HAP-1 (cell line): Measurements from ENCODE around the gene CISD1.

Experiments
- DNase-seq, 2 experiments: peaks; one replicate each; pipeline ENCODE4 v3.0.0-alpha.2; 2016 to 2020; ENCODE audit warnings: low spot score in 2 of 2
- H3K27me3 ChIP-seq: fragments of 250-450 bp; sonication (Bioruptor Pico); 2 replicates; pipeline ENCODE4 v1.5.1; 2020; ENCODE audit warnings: low read depth, mild to moderate bottlenecking, moderate library complexity
- H3K36me3 ChIP-seq: fragments of 250-450 bp; sonication (Bioruptor Pico); replicated peaks from 2 replicates; pipeline ENCODE4 v1.5.1; 2020; ENCODE audit warnings: mild to moderate bottlenecking
- H3K4me1 ChIP-seq: fragments of 250-450 bp; sonication (Bioruptor Pico); 2 replicates; pipeline ENCODE4 v1.5.1; 2020; ENCODE audit warnings: mild to moderate bottlenecking
- H3K4me3 ChIP-seq: fragments of 250-450 bp; sonication (Bioruptor Pico); 2 replicates; pipeline ENCODE4 v1.5.1; 2020; ENCODE audit warnings: mild to moderate bottlenecking, moderate library complexity
- H3K9me3 ChIP-seq: fragments of 250-450 bp; sonication (Bioruptor Pico); 2 replicates; pipeline ENCODE4 v1.5.1; 2020; ENCODE audit warnings: mild to moderate bottlenecking, moderate library complexity
- in situ Hi-C: fragments of 300-500 bp; cut with MboI; formaldehyde crosslinking; loops from 3 replicates; pipeline ENCODE4 v1.14.3; 2020; ENCODE audit warnings: low sequenced_read_pairs, inconsistent platforms, mixed read lengths

The CISD1 gene

DNA sequence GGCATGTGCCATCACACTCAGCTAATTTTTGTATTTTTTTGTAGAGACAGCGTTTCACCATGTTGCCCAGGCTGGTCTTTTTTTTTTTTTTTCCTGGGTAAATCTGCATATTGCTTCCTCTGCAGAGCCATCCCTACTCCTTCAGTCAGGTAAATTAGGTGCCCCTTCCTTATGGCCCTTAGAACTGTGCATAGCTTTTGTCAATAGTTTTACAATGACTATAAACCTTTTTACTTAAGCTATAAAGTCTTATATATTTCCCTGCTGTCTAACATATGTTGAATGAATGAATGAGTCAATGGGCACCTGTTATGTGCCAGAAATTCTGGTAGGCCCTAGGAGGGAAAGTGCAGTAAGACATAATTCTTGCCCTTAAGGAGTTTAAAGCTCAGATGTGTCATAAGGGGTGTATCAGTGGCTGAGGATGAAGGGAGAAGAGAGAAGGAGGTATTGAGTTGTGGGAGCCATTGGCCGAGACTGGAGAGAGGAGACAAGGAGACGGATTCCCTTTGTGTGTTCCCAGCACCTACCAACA is 35.2 kb downstream of the CISD1 start:
- no peaks in the 10 kb centered on the region for H3K9me3 ChIP-seq
- H3K4me1 ChIP-seq: peaks cover 7% of the 10 kb centered on the region
- H3K4me3 ChIP-seq: no peak overlapping the region
- in situ Hi-C loops: loop anchor here (10.0 kb wide), 1 partner anchor 81 kb away; the partner anchor contains the start of gene TFAM
- no peaks in the 10 kb centered on the region for H3K36me3 ChIP-seq
- H3K27me3 ChIP-seq: no peaks in the 10 kb centered on the region
- no peak for DNase-seq

DNA sequence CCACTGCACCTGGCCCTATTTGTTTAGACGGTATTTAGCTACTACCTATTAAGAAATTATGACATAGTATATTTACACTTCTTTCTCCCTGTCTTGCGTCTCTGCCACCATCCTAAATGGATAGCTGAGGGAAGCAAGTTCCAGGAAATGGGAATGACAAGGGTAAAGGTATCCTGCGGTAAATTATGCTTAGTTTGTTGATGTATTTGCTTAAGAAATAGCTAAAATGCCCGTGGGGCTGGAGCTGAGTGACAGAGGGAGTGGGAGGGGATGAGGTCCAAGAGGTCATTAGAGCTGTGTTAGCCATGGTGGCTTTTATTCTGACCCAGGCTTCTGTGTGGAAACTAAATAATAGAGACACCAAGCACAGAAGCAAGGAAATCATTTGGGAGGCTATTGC is 36.9 kb downstream of the CISD1 start:
- no peaks in the 10 kb centered on the region for H3K9me3 ChIP-seq
- DNase-seq: no peak
- H3K36me3 ChIP-seq: no peaks in the 10 kb centered on the region
- in situ Hi-C loops: loop anchor here (10.0 kb wide), 1 partner anchor 79 kb away; the partner anchor contains the start of gene TFAM
- H3K27me3 ChIP-seq: no peaks in the 10 kb centered on the region
- H3K4me3 ChIP-seq: no peak overlapping the region
- H3K4me1 ChIP-seq: peaks cover 3% of the 10 kb centered on the region

- in situ Hi-C loops: loop anchor here (10.0 kb wide), 1 partner anchor 77 kb away; the partner anchor contains the start of gene TFAM
- Histone ChIP-seq H3K4me3 (no peak overlapping the region), H3K4me1 (no peaks in the 10 kb centered on the region), H3K9me3 (no peaks in the 10 kb centered on the region), H3K27me3 (no peaks in the 10 kb centered on the region), H3K36me3 (no peaks in the 10 kb centered on the region)
- no peak for DNase-seq
These were observed 38.7 kb downstream of the CISD1 start for GRCh38 chr10:58307676-58308075.

DNA sequence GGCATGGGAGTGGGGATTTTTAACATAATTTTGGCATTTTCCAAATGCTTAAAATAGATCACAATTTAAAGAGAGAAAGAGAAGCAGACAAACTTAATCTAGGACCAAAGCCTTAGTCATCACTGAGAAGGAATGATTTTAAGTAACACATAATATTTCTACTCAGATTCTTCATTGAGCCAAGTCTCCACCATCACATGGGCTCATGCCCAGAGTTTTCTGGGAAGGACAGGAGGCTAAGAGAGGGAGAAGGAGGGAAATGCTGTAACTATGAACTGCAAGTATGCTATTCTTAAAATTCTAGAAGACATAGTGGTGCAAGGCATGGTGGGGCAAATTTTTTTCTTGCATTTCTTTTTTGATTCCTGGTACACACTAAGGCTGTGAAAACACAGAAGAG is 42.1 kb downstream of the CISD1 start:
- H3K36me3 ChIP-seq: no peaks in the 10 kb centered on the region
- no peak for DNase-seq
- in situ Hi-C loops: no loop called here
- H3K4me3 ChIP-seq: no peak overlapping the region
- H3K4me1 ChIP-seq: no peaks in the 10 kb centered on the region
- H3K9me3 ChIP-seq: no peaks in the 10 kb centered on the region
- no peaks in the 10 kb centered on the region for H3K27me3 ChIP-seq

- Histone ChIP-seq H3K4me3 (no peak overlapping the region), H3K4me1 (no peaks in the 10 kb centered on the region), H3K36me3 (no peaks in the 10 kb centered on the region), H3K27me3 (no peaks in the 10 kb centered on the region), H3K9me3 (no peaks in the 10 kb centered on the region)
- in situ Hi-C loops: no loop called here
- DNase-seq: no peak
These were observed 47.9 kb downstream of the CISD1 start for GRCh38 chr10:58316874-58317273.

- peaks cover 10% of the 10 kb centered on the region for H3K4me1 ChIP-seq
- H3K9me3 ChIP-seq: no peaks in the 10 kb centered on the region
- no peak for DNase-seq
- H3K4me3 ChIP-seq: no peak overlapping the region
- no peaks in the 10 kb centered on the region for H3K27me3 ChIP-seq
- no peaks in the 10 kb centered on the region for H3K36me3 ChIP-seq
- in situ Hi-C loops: no loop called here
These were observed 49.4 kb downstream of the CISD1 start for GRCh38 chr10:58318346-58318745.

DNA sequence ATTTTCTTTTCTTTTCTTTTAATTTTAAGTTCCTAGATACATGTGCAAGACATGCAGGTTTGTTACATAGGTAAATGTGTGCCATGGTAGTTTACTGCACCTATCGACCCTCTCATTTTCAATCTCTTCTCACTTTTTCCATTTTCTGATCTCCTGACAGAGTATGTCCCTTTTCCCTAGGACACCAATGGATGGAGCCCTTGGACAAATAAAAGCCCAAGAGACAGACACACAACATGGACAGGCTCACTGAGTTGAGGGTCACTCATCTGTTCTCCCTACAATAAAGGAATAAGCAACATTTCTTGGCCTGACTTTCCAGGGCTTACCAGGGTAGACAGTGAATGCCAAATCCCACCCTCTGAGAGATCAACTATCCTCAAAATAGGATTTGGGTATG is 50.6 kb downstream of the CISD1 start:
- H3K36me3 ChIP-seq: no peaks in the 10 kb centered on the region
- in situ Hi-C loops: no loop called here
- H3K9me3 ChIP-seq: no peaks in the 10 kb centered on the region
- DNase-seq: no peak
- peaks cover 10% of the 10 kb centered on the region for H3K4me1 ChIP-seq
- H3K27me3 ChIP-seq: no peaks in the 10 kb centered on the region
- no peak overlapping the region for H3K4me3 ChIP-seq

GRCh38 chr10:58320351-58321049 is 51.5 kb downstream of the CISD1 start:
- Histone ChIP-seq H3K4me3 (no peak overlapping the region), H3K27me3 (no peaks in the 10 kb centered on the region), H3K36me3 (no peaks in the 10 kb centered on the region), H3K9me3 (no peaks in the 10 kb centered on the region), H3K4me1 (peaks cover 10% of the 10 kb centered on the region)
- no peak for DNase-seq
- in situ Hi-C loops: no loop called here

DNA sequence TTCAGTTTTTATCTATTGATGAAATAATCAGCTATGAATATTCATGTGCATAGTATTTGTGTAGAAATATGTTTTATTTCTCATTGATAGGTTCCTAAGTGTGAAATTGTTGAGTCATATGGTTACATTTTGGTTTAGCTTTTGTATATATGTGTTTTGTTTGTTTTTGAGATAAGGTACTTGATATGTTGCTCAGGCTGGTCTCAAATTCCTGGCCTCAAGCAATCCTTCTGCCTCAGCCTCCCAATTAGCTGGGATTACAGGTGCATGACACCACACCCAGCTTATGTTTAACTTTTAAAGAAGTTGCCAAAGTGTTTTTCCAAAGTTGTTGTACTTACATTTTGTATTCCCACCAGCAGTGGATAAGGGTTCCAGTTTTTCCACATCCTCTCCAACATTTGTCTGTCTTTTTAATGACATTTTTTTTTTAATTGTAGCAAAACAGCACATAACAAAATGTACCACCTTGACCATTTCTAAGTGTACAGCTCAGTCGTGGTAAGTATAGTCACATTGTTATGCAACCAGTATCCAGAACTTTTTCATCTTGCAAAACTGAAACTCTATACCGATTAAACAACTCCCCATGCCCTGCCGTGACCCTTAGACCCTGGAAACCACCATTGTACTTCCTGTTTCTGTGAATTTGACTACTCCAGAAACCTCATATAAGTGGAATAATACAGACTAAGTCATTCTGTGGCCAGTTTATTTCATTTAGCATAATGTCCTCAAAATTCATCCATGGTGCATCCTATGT is 53.3 kb downstream of the CISD1 start:
- in situ Hi-C loops: no loop called here
- Histone ChIP-seq H3K36me3 (no peaks in the 10 kb centered on the region), H3K4me3 (no peak overlapping the region), H3K9me3 (no peaks in the 10 kb centered on the region), H3K27me3 (no peaks in the 10 kb centered on the region), H3K4me1 (peaks cover 10% of the 10 kb centered on the region)
- DNase-seq: no peak

- DNase-seq: no peak
- no peak overlapping the region for H3K4me3 ChIP-seq
These were observed 53.9 kb downstream of the CISD1 start for GRCh38 chr10:58322835-58323209.

GRCh38 chr10:58326967-58327381 is 58.0 kb downstream of the CISD1 start:
- H3K9me3 ChIP-seq: no peaks in the 10 kb centered on the region
- no peak for DNase-seq
- in situ Hi-C loops: no loop called here
- H3K27me3 ChIP-seq: no peaks in the 10 kb centered on the region
- H3K4me3 ChIP-seq: no peak overlapping the region
- no peaks in the 10 kb centered on the region for H3K36me3 ChIP-seq
- peaks cover 10% of the 10 kb centered on the region for H3K4me1 ChIP-seq

More at GRCh38 chr10:58322835-58323209, 53.9 kb downstream of the CISD1 start:
- Histone ChIP-seq H3K36me3 (no peaks in the 10 kb centered on the region), H3K27me3 (no peaks in the 10 kb centered on the region), H3K9me3 (no peaks in the 10 kb centered on the region), H3K4me1 (peaks cover 10% of the 10 kb centered on the region)
- in situ Hi-C loops: no loop called here

- H3K4me3 ChIP-seq: no peak overlapping the region
- DNase-seq: no peak
- no peaks in the 10 kb centered on the region for H3K27me3 ChIP-seq
- no peaks in the 10 kb centered on the region for H3K9me3 ChIP-seq
- H3K4me1 ChIP-seq: no peaks in the 10 kb centered on the region; the same call in 1 of the 2 replicates
- in situ Hi-C loops: no loop called here
- H3K36me3 ChIP-seq: no peaks in the 10 kb centered on the region
These were observed 59.3 kb downstream of the CISD1 start for GRCh38 chr10:58328233-58328632.

DNA sequence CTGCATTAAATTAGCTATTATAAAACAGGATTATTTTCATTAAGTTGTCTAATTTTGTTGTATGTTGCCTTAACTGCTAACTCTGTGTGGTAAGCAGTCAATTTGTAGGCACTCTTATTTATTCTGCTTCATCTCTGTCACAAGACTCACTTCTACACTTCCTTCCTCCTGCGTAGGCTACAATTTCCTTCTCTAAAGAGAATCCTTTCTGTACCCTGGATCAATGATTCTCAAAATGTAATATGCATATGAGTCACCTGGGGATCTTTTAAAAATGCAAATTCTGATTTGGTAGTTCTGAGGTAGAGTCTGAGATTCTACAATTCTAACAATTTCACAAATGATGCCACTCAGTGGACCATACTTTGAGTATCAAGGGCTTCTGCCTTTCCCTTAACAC is 61.5 kb downstream of the CISD1 start:
- H3K4me3 ChIP-seq: no peak overlapping the region
- no peak for DNase-seq
- H3K9me3 ChIP-seq: no peaks in the 10 kb centered on the region
- no peaks in the 10 kb centered on the region for H3K36me3 ChIP-seq
- H3K27me3 ChIP-seq: no peaks in the 10 kb centered on the region
- H3K4me1 ChIP-seq: peaks cover 3% of the 10 kb centered on the region; the same call in 1 of the 2 replicates
- in situ Hi-C loops: no loop called here

GRCh38 chr10:58331646-58332045 is 62.7 kb downstream of the CISD1 start:
- H3K4me3 ChIP-seq: no peak overlapping the region
- no peak for DNase-seq
- no peaks in the 10 kb centered on the region for H3K27me3 ChIP-seq
- H3K4me1 ChIP-seq: peaks cover 11% of the 10 kb centered on the region
- in situ Hi-C loops: no loop called here
- H3K36me3 ChIP-seq: no peaks in the 10 kb centered on the region; the same call in 1 of the 2 replicates
- no peaks in the 10 kb centered on the region for H3K9me3 ChIP-seq
